ENCODE results near the gene SHC3.

SHC3 gene

DNA sequence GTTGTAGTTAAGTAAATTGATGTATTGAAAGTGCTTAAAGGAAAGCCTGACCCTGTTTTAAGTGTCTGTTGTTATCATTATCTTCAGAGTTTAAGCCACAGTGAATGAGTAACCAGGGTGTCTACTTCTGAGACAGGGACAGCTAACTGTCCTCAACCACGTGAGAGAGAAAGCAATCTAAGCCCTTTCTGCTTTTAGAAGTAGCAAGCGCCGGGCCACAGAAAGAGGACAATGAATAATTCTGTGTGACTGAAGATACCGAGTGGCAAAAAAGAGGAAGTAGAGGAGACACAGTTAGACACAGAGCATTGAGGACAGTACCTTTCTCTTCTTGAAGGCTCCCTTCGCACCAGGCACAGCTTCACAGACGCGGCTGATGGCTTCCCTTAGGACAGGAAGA lies 101.1 kb downstream of the SHC3 start:
- TF ChIP-seq, protein P1, sequence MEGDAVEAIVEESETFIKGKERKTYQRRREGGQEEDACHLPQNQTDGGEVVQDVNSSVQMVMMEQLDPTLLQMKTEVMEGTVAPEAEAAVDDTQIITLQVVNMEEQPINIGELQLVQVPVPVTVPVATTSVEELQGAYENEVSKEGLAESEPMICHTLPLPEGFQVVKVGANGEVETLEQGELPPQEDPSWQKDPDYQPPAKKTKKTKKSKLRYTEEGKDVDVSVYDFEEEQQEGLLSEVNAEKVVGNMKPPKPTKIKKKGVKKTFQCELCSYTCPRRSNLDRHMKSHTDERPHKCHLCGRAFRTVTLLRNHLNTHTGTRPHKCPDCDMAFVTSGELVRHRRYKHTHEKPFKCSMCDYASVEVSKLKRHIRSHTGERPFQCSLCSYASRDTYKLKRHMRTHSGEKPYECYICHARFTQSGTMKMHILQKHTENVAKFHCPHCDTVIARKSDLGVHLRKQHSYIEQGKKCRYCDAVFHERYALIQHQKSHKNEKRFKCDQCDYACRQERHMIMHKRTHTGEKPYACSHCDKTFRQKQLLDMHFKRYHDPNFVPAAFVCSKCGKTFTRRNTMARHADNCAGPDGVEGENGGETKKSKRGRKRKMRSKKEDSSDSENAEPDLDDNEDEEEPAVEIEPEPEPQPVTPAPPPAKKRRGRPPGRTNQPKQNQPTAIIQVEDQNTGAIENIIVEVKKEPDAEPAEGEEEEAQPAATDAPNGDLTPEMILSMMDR (IDR thresholded peaks at IDR 0.05) = no peak
- no peak for TF ChIP-seq ZFX (IDR thresholded peaks at IDR 0.05; ENCODE audit: borderline replicate concordance)

DNA sequence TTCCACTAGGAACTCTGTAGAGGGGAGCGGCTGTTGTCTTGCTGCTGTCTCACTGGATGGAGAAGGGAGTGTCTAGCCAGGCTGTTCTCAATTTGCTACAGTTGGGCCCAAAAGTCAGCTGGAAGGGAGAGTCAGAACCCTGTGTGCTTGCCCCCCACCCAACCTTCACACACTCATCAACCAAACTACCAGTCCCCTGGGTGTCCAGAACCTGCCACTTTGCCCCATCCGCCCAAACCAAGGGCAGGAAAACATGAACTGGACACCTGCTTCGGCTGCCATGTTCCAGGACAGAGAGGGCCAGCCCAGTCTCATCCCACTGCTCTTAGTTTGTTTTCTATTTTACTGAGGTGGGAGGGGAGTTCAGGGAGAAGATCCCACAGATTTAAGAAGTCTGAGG lies 105.2 kb downstream of the SHC3 start:
- no peak for TF ChIP-seq ZFX (IDR thresholded peaks at IDR 0.05; ENCODE audit: borderline replicate concordance)
- TF ChIP-seq, protein P1 (IDR thresholded peaks at IDR 0.05) = no peak
- no peak overlapping the region for H3K27ac ChIP-seq

More for the DNA sequence above, 101.1 kb downstream of the SHC3 start:
- H3K27ac ChIP-seq = no peak overlapping the region

DNA sequence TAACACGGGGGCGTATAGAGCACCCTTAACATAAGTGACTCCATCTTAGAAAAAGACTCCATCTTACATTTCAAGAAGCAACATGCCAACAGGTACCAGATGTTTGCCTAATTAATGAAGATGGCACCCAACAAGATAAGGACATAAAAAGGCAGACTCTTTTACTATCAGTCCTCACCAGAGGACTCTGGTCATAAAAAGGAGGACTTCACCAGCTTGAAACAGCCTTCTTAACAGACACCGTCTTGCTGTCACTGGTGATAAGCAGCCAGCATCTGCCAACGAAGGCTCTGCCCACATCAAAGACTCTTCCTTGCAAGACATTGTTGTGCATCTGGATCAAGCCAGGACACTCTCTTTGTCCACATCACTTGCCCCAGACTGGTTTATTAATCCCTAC lies 107.0 kb downstream of the SHC3 start:
- H3K27ac ChIP-seq = no peak overlapping the region
- TF ChIP-seq, protein P1 (IDR thresholded peaks at IDR 0.05) = no peak
- TF ChIP-seq ZFX (IDR thresholded peaks at IDR 0.05; ENCODE audit: borderline replicate concordance) = no peak

DNA sequence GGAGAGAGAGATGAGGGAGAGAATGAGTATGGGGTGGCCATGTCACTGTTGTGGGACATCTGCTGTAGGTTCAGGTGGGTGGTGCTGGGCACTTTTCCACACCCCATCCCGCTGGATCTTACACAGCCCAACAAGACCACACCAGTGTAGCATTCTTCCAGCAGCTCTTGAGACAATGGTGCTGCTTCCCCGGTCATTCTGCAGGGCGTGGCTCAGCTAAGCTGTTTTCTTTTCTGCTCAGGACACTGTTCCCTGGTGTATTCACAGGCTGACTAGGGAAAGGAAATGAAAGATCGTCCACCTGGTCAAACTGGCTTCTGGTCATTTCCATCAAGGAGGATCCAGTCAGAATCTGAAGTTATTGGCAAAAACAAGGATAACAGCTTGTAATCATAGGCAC lies 111.8 kb downstream of the SHC3 start:
- TF ChIP-seq, protein P1 (IDR thresholded peaks at IDR 0.05) = no peak
- no peak for TF ChIP-seq ZFX (IDR thresholded peaks at IDR 0.05; ENCODE audit: borderline replicate concordance)
- no peak overlapping the region for H3K27ac ChIP-seq

DNA sequence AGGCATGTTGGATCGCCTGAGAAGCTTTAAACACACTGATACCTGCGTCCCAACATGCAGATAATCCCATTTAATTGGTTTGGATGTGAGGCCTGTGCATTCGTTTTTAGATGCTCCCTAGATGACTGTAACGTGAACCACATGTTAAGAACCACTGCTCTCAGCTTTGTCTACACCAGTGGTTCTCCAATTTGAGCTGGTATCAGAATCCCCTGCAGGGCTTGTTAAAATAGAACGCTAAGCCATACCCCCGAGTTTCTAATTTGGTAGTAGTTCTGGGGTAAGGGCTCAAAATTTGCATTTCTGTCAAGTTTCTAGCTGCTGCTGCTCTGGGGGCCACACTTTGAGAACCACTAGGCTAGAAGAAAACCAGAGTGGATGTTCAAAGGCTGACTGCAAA lies 112.7 kb downstream of the SHC3 start:
- no peak overlapping the region for H3K27ac ChIP-seq
- TF ChIP-seq, protein P1 (IDR thresholded peaks at IDR 0.05) = no peak
- TF ChIP-seq ZFX (IDR thresholded peaks at IDR 0.05; ENCODE audit: borderline replicate concordance) = no peak

DNA sequence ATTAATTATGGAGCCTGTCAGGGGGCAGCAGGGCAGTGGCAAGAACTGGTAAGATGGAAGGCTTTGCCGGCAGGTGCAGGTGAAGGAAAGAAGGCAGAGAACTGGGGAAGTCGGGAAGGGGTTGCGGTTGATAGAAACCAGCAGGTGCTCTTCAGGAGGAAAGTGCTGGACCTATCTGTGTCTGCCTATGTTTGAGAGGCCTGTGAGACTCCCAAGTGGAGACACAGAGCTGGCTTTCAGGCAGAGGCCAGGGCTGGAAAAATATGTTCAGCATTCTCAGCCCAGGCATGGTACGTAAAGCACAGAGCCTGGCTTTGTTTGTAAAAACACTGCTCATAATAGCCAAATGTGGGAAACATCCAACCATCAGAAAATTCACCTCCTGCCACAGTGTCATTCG lies 117.8 kb downstream of the SHC3 start:
- TF ChIP-seq, protein P1 (IDR thresholded peaks at IDR 0.05) = no peak
- no peak for TF ChIP-seq ZFX (IDR thresholded peaks at IDR 0.05; ENCODE audit: borderline replicate concordance)
- no peak overlapping the region for H3K27ac ChIP-seq

DNA sequence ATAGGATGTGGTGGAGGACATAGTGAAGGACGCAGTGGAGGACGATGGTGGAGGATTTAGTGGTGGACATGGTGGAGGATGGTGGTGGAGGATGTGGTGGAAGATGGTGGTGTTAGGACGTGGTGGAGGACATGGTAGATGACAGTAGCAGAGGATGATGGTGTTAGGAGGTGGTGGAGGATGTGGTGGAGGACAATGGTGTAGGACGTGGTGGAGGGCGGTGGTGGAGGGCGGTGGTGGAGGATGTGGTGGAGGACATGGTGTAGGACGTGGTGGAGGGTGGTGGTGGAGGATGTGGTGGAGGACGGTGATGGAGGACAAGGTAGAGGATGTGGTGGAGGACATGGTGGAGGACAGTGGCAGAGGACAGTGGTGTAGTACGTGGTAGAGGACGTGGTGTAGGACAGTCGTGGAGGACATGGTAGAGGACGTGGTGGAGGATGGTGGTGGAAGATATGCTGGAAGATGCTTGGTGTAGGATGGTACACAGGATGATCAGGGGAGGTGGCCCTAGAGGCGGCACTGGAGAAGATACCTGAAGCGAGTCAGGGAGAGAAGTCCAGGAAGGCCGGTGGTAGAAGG lies 118.6 kb downstream of the SHC3 start:
- TF ChIP-seq, protein P1 (IDR thresholded peaks at IDR 0.05) = no peak
- TF ChIP-seq ZFX (IDR thresholded peaks at IDR 0.05; ENCODE audit: borderline replicate concordance) = no peak
- no peak overlapping the region for H3K27ac ChIP-seq

All from 22Rv1 (cell line).